Activated T-helper 17 cell treated with anti-CD3 and anti-CD28 coated beads, Interleukin-2, amount 50 U/mL, for 72 hours (primary cell): ENCODE results near the gene PRTFDC1. TPM values are rescaled to one million over a fixed set of nuclear protein-coding genes. Genes with fewer than 3 reads are reported as not detected.
"Not testable (repeated sequence)": the region's sequence is repeated elsewhere in the genome, so short reads cannot be mapped to it uniquely, and the experiment has no call there.

ENCODE experiments used
- ATAC-seq: fragments of 150-1000 bp; cut with Tn5 transposase; replicated peaks from 2 replicates; pipeline ENCODE4 v1.10.0; 2021; ENCODE audit warnings: mild to moderate bottlenecking, moderate library complexity
- H3K27ac Mint-ChIP-seq: one replicate; pipeline ENCODE4 v1.8.0; 2022; ENCODE audit warnings: mixed read lengths
- H3K27me3 Mint-ChIP-seq: one replicate; pipeline ENCODE4 v1.8.0; 2022; ENCODE audit warnings: mixed read lengths
- H3K36me3 Mint-ChIP-seq: one replicate; pipeline ENCODE4 v1.8.0; 2022; ENCODE audit warnings: low read depth, mild to moderate bottlenecking, mixed read lengths
- H3K4me1 Mint-ChIP-seq: one replicate; pipeline ENCODE4 v1.8.0; 2022; ENCODE audit warnings: mixed read lengths
- H3K4me3 Mint-ChIP-seq: one replicate; pipeline ENCODE4 v1.8.0; 2022; ENCODE audit warnings: mild to moderate bottlenecking, mixed read lengths
- H3K9me3 Mint-ChIP-seq: one replicate; pipeline ENCODE4 v1.8.0; 2022; ENCODE audit warnings: mixed read lengths
- total RNA-seq, 2 donors: library from RNA; stranded (reverse); gene quantifications; one replicate each; pipeline ENCODE4 v1.2.3, GENCODE V29; 2022

PRTFDC1 gene
- total RNA-seq, 2 donors from 2014 or later = 0.58 to 0.77 TPM

GRCh38 chr10:24957624-24958051, 5.2 kb upstream of the PRTFDC1 start:
- not testable (repeated sequence) for H3K4me3 Mint-ChIP-seq, H3K27me3 Mint-ChIP-seq, H3K36me3 Mint-ChIP-seq, H3K9me3 Mint-ChIP-seq, H3K4me1 Mint-ChIP-seq, H3K27ac Mint-ChIP-seq, ATAC-seq

GRCh38 chr10:24953675-24954074, 1.3 kb upstream of the PRTFDC1 start:
- ATAC-seq = no peak
- peak overlapping the region; percentile 73 for H3K27ac Mint-ChIP-seq

GRCh38 chr10:24952707-24953645, 570 bp upstream of the PRTFDC1 start:
- H3K27me3 Mint-ChIP-seq = no peaks in the 10 kb centered on the region
- H3K9me3 Mint-ChIP-seq = peaks cover 3% of the 10 kb centered on the region
- peak overlapping the region; percentile 73 for H3K27ac Mint-ChIP-seq
- H3K4me1 Mint-ChIP-seq = peaks cover 14% of the 10 kb centered on the region
- no peaks in the 10 kb centered on the region for H3K36me3 Mint-ChIP-seq
- ATAC-seq = peak; percentile 63
- H3K4me3 Mint-ChIP-seq = peak overlapping the region; percentile 69

More at GRCh38 chr10:24953675-24954074, 1.3 kb upstream of the PRTFDC1 start:
- no peaks in the 10 kb centered on the region for H3K27me3 Mint-ChIP-seq
- H3K4me1 Mint-ChIP-seq = peaks cover 10% of the 10 kb centered on the region
- H3K9me3 Mint-ChIP-seq = peaks cover 2% of the 10 kb centered on the region
- H3K36me3 Mint-ChIP-seq = no peaks in the 10 kb centered on the region
- peak overlapping the region; percentile 69 for H3K4me3 Mint-ChIP-seq

GRCh38 chr10:24951201-24952142, 934 bp downstream of the PRTFDC1 start:
- Mint-ChIP-seq H3K4me3 (peak overlapping the region; percentile 69), H3K27me3 (no peaks in the 10 kb centered on the region), H3K36me3 (no peaks in the 10 kb centered on the region), H3K27ac (peak overlapping the region; percentile 0), H3K9me3 (peaks cover 3% of the 10 kb centered on the region), H3K4me1 (peaks cover 14% of the 10 kb centered on the region)
- peak; percentile 32 for ATAC-seq

- peaks cover 14% of the 10 kb centered on the region for H3K4me1 Mint-ChIP-seq
- no peaks in the 10 kb centered on the region for H3K27me3 Mint-ChIP-seq
- no peaks in the 10 kb centered on the region for H3K36me3 Mint-ChIP-seq
- H3K9me3 Mint-ChIP-seq = peaks cover 3% of the 10 kb centered on the region
- H3K4me3 Mint-ChIP-seq = no peak overlapping the region
- H3K27ac Mint-ChIP-seq = no peak overlapping the region
- no peak for ATAC-seq
Observed at GRCh38 chr10:24950439-24950838, 2.0 kb downstream of the PRTFDC1 start.

- Mint-ChIP-seq H3K4me3 (no peak overlapping the region), H3K36me3 (no peaks in the 10 kb centered on the region), H3K4me1 (peaks cover 18% of the 10 kb centered on the region), H3K27me3 (no peaks in the 10 kb centered on the region), H3K9me3 (peaks cover 3% of the 10 kb centered on the region), H3K27ac (no peak overlapping the region)
- no peak for ATAC-seq
Observed at GRCh38 chr10:24949616-24950015, 2.8 kb downstream of the PRTFDC1 start.

GRCh38 chr10:24947304-24948097, 4.9 kb downstream of the PRTFDC1 start:
- peaks cover 13% of the 10 kb centered on the region for H3K4me1 Mint-ChIP-seq
- no peaks in the 10 kb centered on the region for H3K27me3 Mint-ChIP-seq

GRCh38 chr10:24944512-24945255, 7.7 kb downstream of the PRTFDC1 start:
- Mint-ChIP-seq H3K4me3 (no peak overlapping the region), H3K4me1 (peaks cover 10% of the 10 kb centered on the region), H3K9me3 (peaks cover 3% of the 10 kb centered on the region), H3K36me3 (no peaks in the 10 kb centered on the region), H3K27me3 (no peaks in the 10 kb centered on the region), H3K27ac (peak overlapping the region; percentile 14)
- no peak for ATAC-seq

More at GRCh38 chr10:24947304-24948097, 4.9 kb downstream of the PRTFDC1 start:
- ATAC-seq = peak; percentile 89
- Mint-ChIP-seq H3K27ac (peak overlapping the region; percentile 29), H3K9me3 (peaks cover 3% of the 10 kb centered on the region), H3K4me3 (no peak overlapping the region), H3K36me3 (no peaks in the 10 kb centered on the region)

GRCh38 chr10:24938525-24938924, 13.9 kb downstream of the PRTFDC1 start:
- H3K4me1 Mint-ChIP-seq = no peaks in the 10 kb centered on the region
- no peaks in the 10 kb centered on the region for H3K36me3 Mint-ChIP-seq
- ATAC-seq = no peak
- H3K4me3 Mint-ChIP-seq = no peak overlapping the region
- no peaks in the 10 kb centered on the region for H3K9me3 Mint-ChIP-seq
- no peak overlapping the region for H3K27ac Mint-ChIP-seq
- H3K27me3 Mint-ChIP-seq = no peaks in the 10 kb centered on the region

GRCh38 chr10:24938076-24938475, 14.3 kb downstream of the PRTFDC1 start:
- Mint-ChIP-seq H3K27ac (no peak overlapping the region), H3K4me1 (no peaks in the 10 kb centered on the region), H3K9me3 (no peaks in the 10 kb centered on the region), H3K27me3 (no peaks in the 10 kb centered on the region), H3K4me3 (no peak overlapping the region), H3K36me3 (no peaks in the 10 kb centered on the region)
- no peak for ATAC-seq

- Mint-ChIP-seq H3K4me3 (no peak overlapping the region), H3K4me1 (no peaks in the 10 kb centered on the region), H3K27ac (no peak overlapping the region), H3K36me3 (no peaks in the 10 kb centered on the region), H3K9me3 (no peaks in the 10 kb centered on the region), H3K27me3 (no peaks in the 10 kb centered on the region)
- peak; percentile 63 for ATAC-seq
Observed at GRCh38 chr10:24935504-24936292, 16.7 kb downstream of the PRTFDC1 start.

GRCh38 chr10:24931236-24931635, 21.2 kb downstream of the PRTFDC1 start:
- no peaks in the 10 kb centered on the region for H3K9me3 Mint-ChIP-seq
- H3K36me3 Mint-ChIP-seq = no peaks in the 10 kb centered on the region
- H3K4me3 Mint-ChIP-seq = no peak overlapping the region
- no peaks in the 10 kb centered on the region for H3K4me1 Mint-ChIP-seq
- H3K27ac Mint-ChIP-seq = no peak overlapping the region
- H3K27me3 Mint-ChIP-seq = no peaks in the 10 kb centered on the region
- ATAC-seq = no peak

- Mint-ChIP-seq H3K27me3 (no peaks in the 10 kb centered on the region), H3K9me3 (no peaks in the 10 kb centered on the region), H3K4me1 (no peaks in the 10 kb centered on the region), H3K36me3 (no peaks in the 10 kb centered on the region), H3K4me3 (no peak overlapping the region), H3K27ac (no peak overlapping the region)
- ATAC-seq = no peak
Observed at GRCh38 chr10:24930427-24930826, 22.0 kb downstream of the PRTFDC1 start.
